ENCODE results near the gene PROCA1. TPM values are rescaled to one million over a fixed set of nuclear protein-coding genes. Genes with fewer than 3 reads are reported as not detected.
A peak's percentile ranks its signal among the peaks of the same experiment; 100 is the strongest.

The PROCA1 gene
- total and polyA plus RNA-seq, 9 of the 15 experiments (the other 6 are each of a cell fraction or from before 2014, with no cell fraction given), result 0.78 to 16.2 (median 5.6) TPM

- TF ChIP-seq ZNF407 (IDR thresholded peaks at IDR 0.05; ENCODE audit: low read depth) (no peak), KAT8 (IDR thresholded peaks at IDR 0.05; ENCODE audit: low read depth) (no peak), ZNF165 (CRISPR knock-in tag; IDR thresholded peaks at IDR 0.05; ENCODE audit: borderline replicate concordance) (no peak), TRIM25 (IDR thresholded peaks at IDR 0.05; ENCODE audit: borderline replicate concordance) (no peak), ZKSCAN8 (CRISPR knock-in tag; IDR thresholded peaks at IDR 0.05) (peak; percentile 47; the same call in 1 of the 2 replicates), CHD1 (IDR thresholded peaks at IDR 0.05; ENCODE audit: low read length) (peak; percentile 75), ZNF311 (CRISPR knock-in tag; IDR thresholded peaks at IDR 0.05) (no peak), POLR2B (IDR thresholded peaks at IDR 0.05; ENCODE audit: low read depth, partially characterized antibody) (no peak), FOS (IDR thresholded peaks at IDR 0.05; ENCODE audit: extremely low read depth, insufficient read length) (no peak), TOE1 (IDR thresholded peaks at IDR 0.05; ENCODE audit: borderline replicate concordance) (no peak), TOE1 (CRISPR knock-in tag; IDR thresholded peaks at IDR 0.05; ENCODE audit: borderline replicate concordance, low read depth) (no peak), ZNF184 (CRISPR knock-in tag; IDR thresholded peaks at IDR 0.05) (no peak), BACH1 (tag; IDR thresholded peaks at IDR 0.05) (no peak), TAF9B (IDR thresholded peaks at IDR 0.05; ENCODE audit: partially characterized antibody) (no peak), ZSCAN32 (CRISPR knock-in tag; IDR thresholded peaks at IDR 0.05) (no peak), NFIC (IDR thresholded peaks at IDR 0.05) (no peak)
Measured at GRCh38 chr17:28712032-28712704, 480 bp upstream of the PROCA1 start (continued).
